H9 (cell line): ENCODE results near the gene HTR3D. TPM values are rescaled to one million over a fixed set of nuclear protein-coding genes. Genes with fewer than 3 reads are reported as not detected.

ENCODE experiments used
- DNase-seq: peaks from one replicate; pipeline ENCODE4 v3.0.0-alpha.2; 2017
- H2AFZ ChIP-seq: one replicate; pipeline ENCODE4 v1.6.1; 2013; ENCODE audit warnings: mild to moderate bottlenecking, low read length, control low read depth, moderate library complexity
- H2AK5ac ChIP-seq: 2 replicates; pipeline ENCODE4 v1.6.1; 2013; ENCODE audit warnings: low read length, control low read depth, mixed read lengths; ENCODE audit not compliant: insufficient read length
- H2BK120ac ChIP-seq: one replicate; pipeline ENCODE4 v1.6.1; 2013; ENCODE audit warnings: low read depth, mild to moderate bottlenecking, low read length, control low read depth, inconsistent platforms; ENCODE audit not compliant: poor library complexity, severe bottlenecking
- H2BK12ac ChIP-seq: 2 replicates; pipeline ENCODE4 v1.6.1; 2013; ENCODE audit warnings: low read length, control low read depth, mixed read lengths, low read depth; ENCODE audit not compliant: insufficient read length
- H2BK15ac ChIP-seq: 2 replicates; pipeline ENCODE4 v1.6.1; 2013; ENCODE audit warnings: low read depth, low read length, control low read depth
- H2BK20ac ChIP-seq: one replicate; pipeline ENCODE4 v1.6.1; 2013; ENCODE audit warnings: low read depth, mild to moderate bottlenecking, low read length, control low read depth, inconsistent platforms; ENCODE audit not compliant: poor library complexity, severe bottlenecking
- H2BK5ac ChIP-seq: 2 replicates; pipeline ENCODE4 v1.6.1; 2013; ENCODE audit warnings: low read length, control low read depth, mixed read lengths; ENCODE audit not compliant: insufficient read length
- H3K14ac ChIP-seq: 2 replicates; pipeline ENCODE4 v1.6.1; 2013; ENCODE audit warnings: low read length, control low read depth; ENCODE audit not compliant: insufficient read depth
- H3K18ac ChIP-seq: 2 replicates; pipeline ENCODE4 v1.6.1; 2013; ENCODE audit warnings: low read depth, mild to moderate bottlenecking, mixed read lengths, low read length, control low read depth; ENCODE audit not compliant: insufficient read length
- H3K23ac ChIP-seq: 2 replicates; pipeline ENCODE4 v1.6.1; 2013; ENCODE audit warnings: low read length, control low read depth, mixed read lengths, low read depth; ENCODE audit not compliant: insufficient read length
- H3K23me2 ChIP-seq: 2 replicates; pipeline ENCODE4 v1.6.1; 2013; ENCODE audit warnings: low read depth, mild to moderate bottlenecking, mixed read lengths, low read length, control low read depth; ENCODE audit not compliant: insufficient read length, poor library complexity, severe bottlenecking
- H3K27ac ChIP-seq: 2 replicates; pipeline ENCODE4 v1.5.1; 2013; ENCODE audit warnings: low read length, control low read depth, mixed read lengths, low read depth; ENCODE audit not compliant: insufficient read length
- H3K27me3 ChIP-seq: 2 replicates; pipeline ENCODE4 v1.6.1; 2013; ENCODE audit warnings: low read length, control low read depth, inconsistent platforms; ENCODE audit not compliant: insufficient read depth
- H3K4ac ChIP-seq: 2 replicates; pipeline ENCODE4 v1.6.1; 2013; ENCODE audit warnings: low read depth, mild to moderate bottlenecking, control low read depth, inconsistent platforms, low read length, moderate library complexity
- H3K4me1 ChIP-seq: 2 replicates; pipeline ENCODE4 v1.6.1; 2013; ENCODE audit warnings: low read length, control low read depth, inconsistent platforms; ENCODE audit not compliant: insufficient read depth
- H3K4me2 ChIP-seq: 2 replicates; pipeline ENCODE4 v1.6.1; 2013; ENCODE audit warnings: low read length, control low read depth, mixed read lengths; ENCODE audit not compliant: insufficient read length, insufficient read depth
- H3K56ac ChIP-seq: 2 replicates; pipeline ENCODE4 v1.6.1; 2013; ENCODE audit warnings: low read depth, mild to moderate bottlenecking, mixed read lengths, low read length, control low read depth; ENCODE audit not compliant: insufficient read length
- H3K79me1 ChIP-seq: 2 replicates; pipeline ENCODE4 v1.6.1; 2013; ENCODE audit warnings: low read depth, mild to moderate bottlenecking, moderate library complexity, low read length, control low read depth, inconsistent platforms; ENCODE audit not compliant: insufficient read depth, poor library complexity, severe bottlenecking
- H3K79me2 ChIP-seq: 2 replicates; pipeline ENCODE4 v1.6.1; 2013; ENCODE audit warnings: low read length, control low read depth, inconsistent platforms; ENCODE audit not compliant: insufficient read depth
- H3K9ac ChIP-seq: 2 replicates; pipeline ENCODE4 v1.6.1; 2013; ENCODE audit warnings: low read length, control low read depth, mixed read lengths; ENCODE audit not compliant: insufficient read length; ENCODE audit errors: extremely low read depth
- H3K9me3 ChIP-seq: one replicate; pipeline ENCODE4 v1.6.1; 2013; ENCODE audit warnings: low read depth, low read length, inconsistent platforms; ENCODE audit not compliant: control insufficient read depth
- H3T11ph ChIP-seq: one replicate; pipeline ENCODE4 v1.6.1; 2013; ENCODE audit warnings: mild to moderate bottlenecking, low read length, control low read depth, inconsistent platforms
- H4K20me1 ChIP-seq: one replicate; pipeline ENCODE4 v1.6.1; 2013; ENCODE audit not compliant: control insufficient read depth, insufficient read length, insufficient read depth
- H4K5ac ChIP-seq: 2 replicates; pipeline ENCODE4 v1.6.1; 2013; ENCODE audit warnings: low read depth, mild to moderate bottlenecking, mixed read lengths, low read length, control low read depth; ENCODE audit not compliant: insufficient read length
- H4K8ac ChIP-seq: replicated peaks from 2 replicates; pipeline ENCODE4 v1.6.1; 2013; ENCODE audit warnings: low read length, control low read depth, mixed read lengths, low read depth; ENCODE audit not compliant: insufficient read length
- H4K91ac ChIP-seq: 2 replicates; pipeline ENCODE4 v1.6.1; 2013; ENCODE audit warnings: low read depth, mild to moderate bottlenecking, moderate library complexity, mixed read lengths, low read length, control low read depth; ENCODE audit not compliant: insufficient read length
- H3K27ac Mint-ChIP-seq, 3 experiments: 2 replicates in 2 of 3; 3 replicates in 1 of 3; pipeline ENCODE4 v1.8.0; 2020 to 2021; ENCODE audit warnings: mixed read lengths in 3 of 3, mild to moderate bottlenecking in 1 of 3, moderate library complexity in 1 of 3
- H3K27me3 Mint-ChIP-seq: 2 replicates; pipeline ENCODE4 v1.8.0; 2021; ENCODE audit warnings: low read depth, mild to moderate bottlenecking, moderate library complexity, mixed read lengths
- H3K36me3 Mint-ChIP-seq, 3 experiments: 2 replicates in 2 of 3; 3 replicates in 1 of 3; pipeline ENCODE4 v1.8.0; 2020 to 2021; ENCODE audit warnings: low read depth in 3 of 3, mixed read lengths in 3 of 3; ENCODE audit not compliant: insufficient read depth in 1 of 3
- H3K4me1 Mint-ChIP-seq, 2 experiments: 2 replicates each; pipeline ENCODE4 v1.8.0; 2020; ENCODE audit warnings: mixed read lengths in 2 of 2
- H3K4me3 Mint-ChIP-seq, 2 experiments: 2 replicates in 1 of 2; 3 replicates in 1 of 2; pipeline ENCODE4 v1.8.0; 2020 to 2021; ENCODE audit warnings: mild to moderate bottlenecking in 2 of 2, mixed read lengths in 2 of 2, moderate library complexity in 1 of 2
- H3K9me3 Mint-ChIP-seq, 2 experiments: 2 replicates in 1 of 2; 3 replicates in 1 of 2; pipeline ENCODE4 v1.8.0; 2020; ENCODE audit warnings: mild to moderate bottlenecking in 2 of 2, mixed read lengths in 2 of 2, moderate library complexity in 1 of 2
- WGBS: extraction: QIAGEN DNeasy Blood & Tissue Kit; methylation state at CpG from one replicate; pipeline ENCODE4 v1.1.7; 2013; ENCODE audit warnings: missing lambda C conversion rate, low lambda C conversion rate, mixed read lengths; ENCODE audit not compliant: insufficient read length; ENCODE audit errors: extremely low coverage; 5-methylcytosine and 5-hydroxymethylcytosine counted together
- total RNA-seq: library from RNA; stranded (reverse); gene quantifications from 2 replicates; pipeline ENCODE4 v1.2.1, GENCODE V29; 2021
- TF ChIP-seq, protein P1 (sequence below): fragments of 200-600 bp; sonication (generic); conservative IDR thresholded peaks from 3 replicates; pipeline ENCODE4 v1.8.0; 2021; ENCODE audit warnings: antibody characterized with exemption, mild to moderate bottlenecking

The HTR3D gene
- total RNA-seq, 1 experiment from 2014 or later, result not detected

DNA sequence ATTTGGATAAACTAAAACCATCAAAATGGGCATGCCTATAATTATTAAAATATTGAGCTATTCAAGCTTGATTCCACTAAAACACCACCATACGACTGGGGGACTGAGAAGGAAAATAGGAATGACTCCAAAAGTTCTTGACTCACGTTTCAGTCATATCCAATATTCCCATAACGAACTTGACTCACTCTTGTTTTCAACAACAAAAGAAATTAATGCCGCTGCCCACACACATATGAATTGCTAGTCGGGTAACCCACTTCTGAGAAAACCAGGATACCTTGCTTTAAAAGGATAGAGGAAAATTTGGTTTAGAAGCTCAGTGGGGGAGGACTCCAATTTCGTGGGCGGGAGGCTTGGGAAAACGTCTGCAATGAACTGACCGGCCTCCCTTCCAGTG lies 26.5 kb downstream of the HTR3D start:
- TF ChIP-seq, protein P1, sequence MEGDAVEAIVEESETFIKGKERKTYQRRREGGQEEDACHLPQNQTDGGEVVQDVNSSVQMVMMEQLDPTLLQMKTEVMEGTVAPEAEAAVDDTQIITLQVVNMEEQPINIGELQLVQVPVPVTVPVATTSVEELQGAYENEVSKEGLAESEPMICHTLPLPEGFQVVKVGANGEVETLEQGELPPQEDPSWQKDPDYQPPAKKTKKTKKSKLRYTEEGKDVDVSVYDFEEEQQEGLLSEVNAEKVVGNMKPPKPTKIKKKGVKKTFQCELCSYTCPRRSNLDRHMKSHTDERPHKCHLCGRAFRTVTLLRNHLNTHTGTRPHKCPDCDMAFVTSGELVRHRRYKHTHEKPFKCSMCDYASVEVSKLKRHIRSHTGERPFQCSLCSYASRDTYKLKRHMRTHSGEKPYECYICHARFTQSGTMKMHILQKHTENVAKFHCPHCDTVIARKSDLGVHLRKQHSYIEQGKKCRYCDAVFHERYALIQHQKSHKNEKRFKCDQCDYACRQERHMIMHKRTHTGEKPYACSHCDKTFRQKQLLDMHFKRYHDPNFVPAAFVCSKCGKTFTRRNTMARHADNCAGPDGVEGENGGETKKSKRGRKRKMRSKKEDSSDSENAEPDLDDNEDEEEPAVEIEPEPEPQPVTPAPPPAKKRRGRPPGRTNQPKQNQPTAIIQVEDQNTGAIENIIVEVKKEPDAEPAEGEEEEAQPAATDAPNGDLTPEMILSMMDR, result no peak
- no peaks in the 10 kb centered on the region for H3K27me3 ChIP-seq

More for the DNA sequence above, 26.5 kb downstream of the HTR3D start:
- H2BK15ac ChIP-seq, result no peak overlapping the region
- H3K27ac ChIP-seq, result no peak overlapping the region
- H2BK120ac ChIP-seq, result no peak overlapping the region
- no peaks in the 10 kb centered on the region for H3K4me1 ChIP-seq
- H2AK5ac ChIP-seq, result no peak overlapping the region
- no peak overlapping the region for H2AFZ ChIP-seq
- H3T11ph ChIP-seq, result no peak overlapping the region
- H3K9me3 Mint-ChIP-seq, result no peaks in the 10 kb centered on the region
- H3K4me2 ChIP-seq, result no peak overlapping the region
- no peak overlapping the region for H3K9ac ChIP-seq
- H4K5ac ChIP-seq, result no peak overlapping the region
- no peaks in the 10 kb centered on the region for H3K36me3 Mint-ChIP-seq
- H3K9me3 ChIP-seq, result no peaks in the 10 kb centered on the region
- H3K27ac Mint-ChIP-seq, result no peak overlapping the region; a peak in 1 of 7 replicates
- no peaks in the 10 kb centered on the region for H3K79me1 ChIP-seq
- no peak overlapping the region for H2BK20ac ChIP-seq
- no peak overlapping the region for H3K14ac ChIP-seq
- no peak overlapping the region for H3K4ac ChIP-seq
- no peaks in the 10 kb centered on the region for H3K79me2 ChIP-seq
- H3K56ac ChIP-seq, result no peak overlapping the region
- H3K23me2 ChIP-seq, result no peaks in the 10 kb centered on the region
- no peaks in the 10 kb centered on the region for H4K20me1 ChIP-seq
- H3K4me3 Mint-ChIP-seq, result no peak overlapping the region
- H4K91ac ChIP-seq, result no peak overlapping the region
- DNase-seq, result no peak
- peaks cover 5 to 8% of the 10 kb centered on the region in 2 experiments; a peak in 3 of 4 replicates for H3K4me1 Mint-ChIP-seq
- H2BK12ac ChIP-seq, result no peak overlapping the region
- WGBS, result no CpG with 5 or more reads among the region's 9 CpGs
- no peak overlapping the region for H4K8ac ChIP-seq
- no peak overlapping the region for H3K23ac ChIP-seq
- peaks cover 4% of the 10 kb centered on the region; the same call in 1 of the 2 replicates for H3K27me3 Mint-ChIP-seq
- no peak overlapping the region for H3K18ac ChIP-seq
- no peak overlapping the region for H2BK5ac ChIP-seq
